Panc1 (cell line): Measurements from ENCODE around the gene NECTIN1. TPM values are rescaled to one million over a fixed set of nuclear protein-coding genes. Genes with fewer than 3 reads are reported as not detected.

Experiments
- ATAC-seq: fragments of 200-7000 bp; cut with Tn5 transposase; 2 replicates; pipeline ENCODE4 v1.9.1; 2020; ENCODE audit warnings: mild to moderate bottlenecking, moderate library complexity
- BruUV-seq: library from RNA; stranded (reverse); fragments of 400-500 nt; replicated peaks from 2 replicates; lab custom pipeline; 2021; lab: Mats Ljungman, UMichigan
- CTCF ChIA-PET: fragments of 300-600 bp; sonication (Branson Sonifier 250); formaldehyde crosslinking; loops from one replicate; lab custom pipeline; 2022; ENCODE audit warnings: antibody characterized with exemption; lab: Charles Lee
- POLR2A ChIA-PET: fragments of 300-600 bp; sonication (Branson Sonifier 250); formaldehyde crosslinking; loops from one replicate; lab custom pipeline; 2022; ENCODE audit warnings: antibody characterized with exemption; lab: Charles Lee
- DNase-seq: peaks from one replicate; pipeline ENCODE4 v3.0.0-alpha.2; 2010; ENCODE audit warnings: low read depth, low spot score
- H3K27ac ChIP-seq: 2 replicates; pipeline ENCODE4 v1.5.1; 2011; ENCODE audit warnings: mild to moderate bottlenecking, low read length, inconsistent platforms
- H3K27me3 ChIP-seq: fragments of 200-500 bp; sonication (Bioruptor generic); 2 replicates; pipeline ENCODE4 v1.6.0; 2014; ENCODE audit warnings: low read length, inconsistent platforms; ENCODE audit not compliant: control insufficient read depth, insufficient read depth
- H3K36me3 ChIP-seq: fragments of 200-500 bp; sonication (Bioruptor generic); 2 replicates; pipeline ENCODE4 v1.5.1; 2014; ENCODE audit warnings: inconsistent platforms, mild to moderate bottlenecking, low read length, moderate library complexity; ENCODE audit not compliant: control insufficient read depth, insufficient read depth
- H3K4me1 ChIP-seq: 2 replicates; pipeline ENCODE4 v1.5.1; 2011; ENCODE audit warnings: inconsistent platforms, mild to moderate bottlenecking, low read length, moderate library complexity; ENCODE audit not compliant: control insufficient read depth, insufficient read depth
- H3K4me3 ChIP-seq, 2 experiments: 2 replicates each; pipeline ENCODE4 v1.5.1; 2011 to 2012; ENCODE audit warnings: low read depth in 2 of 2, low read length in 2 of 2, mild to moderate bottlenecking in 2 of 2, inconsistent platforms in 1 of 2, moderate library complexity in 1 of 2
- H3K9me3 ChIP-seq: fragments of 200-500 bp; sonication (Bioruptor generic); 2 replicates; pipeline ENCODE4 v1.5.1; 2014; ENCODE audit warnings: low read depth, mild to moderate bottlenecking, inconsistent platforms, low read length, moderate library complexity; ENCODE audit not compliant: control insufficient read depth, insufficient read depth
- CTCF ChIP-seq: fragments of 450-650 bp; IDR thresholded peaks from 2 replicates; pipeline ENCODE4 v1.5.1; 2017; ENCODE audit warnings: mild to moderate bottlenecking
- POLR2AphosphoS5 ChIP-seq: IDR thresholded peaks from 2 replicates; pipeline ENCODE4 v1.6.1; 2012; ENCODE audit warnings: mild to moderate bottlenecking, low read depth, low read length, moderate library complexity
- REST ChIP-seq, 2 experiments: IDR thresholded peaks; 2 replicates each; pipeline ENCODE4 v1.6.1; 2011 to 2012; ENCODE audit warnings: low read depth in 2 of 2, control low read depth in 1 of 2, low read length in 1 of 2, mild to moderate bottlenecking in 1 of 2, moderate library complexity in 1 of 2; ENCODE audit not compliant: insufficient read depth in 1 of 2
- SIN3A ChIP-seq: IDR thresholded peaks from 2 replicates; pipeline ENCODE4 v1.6.1; 2012; ENCODE audit warnings: low read depth, mild to moderate bottlenecking, low read length, moderate library complexity, borderline replicate concordance; ENCODE audit not compliant: insufficient read depth
- TCF7L2 ChIP-seq: IDR thresholded peaks from 2 replicates; pipeline ENCODE4 v1.6.1; 2011; ENCODE audit warnings: mild to moderate bottlenecking, low read depth, low read length, inconsistent platforms
- in situ Hi-C: cut with HindIII; loops from 2 replicates; pipeline ENCODE4 v1.10.0; 2016; ENCODE audit warnings: low sequenced_read_pairs, low pct_unique_long_range_greater_than_20kb
- intact Hi-C: fragments of 100-400 bp; cut with micrococcal nuclease; formaldehyde crosslinking; loops from one replicate; pipeline ENCODE4 v1.10.0; 2022; ENCODE audit not compliant: unreplicated experiment
- total RNA-seq: library from RNA; stranded (reverse); gene quantifications from one replicate; pipeline ENCODE4 v1.2.1, GENCODE V29; 2021; ENCODE audit not compliant: unreplicated experiment

The NECTIN1 gene
- total RNA-seq, 1 experiment from 2014 or later = 14.6 TPM

GRCh38 chr11:119726585-119727522 is 2.1 kb downstream of the NECTIN1 start:
- ChIA-PET CTCF (no interaction called here), POLR2A (interaction anchor here (0.6 kb wide), 1 partner anchor 69 kb away, joined by 3 read pairs; no protein-coding TSS in a partner anchor)
- intact Hi-C loops (loop anchor here (10.0 kb wide), 2 partner anchors 242 to 378 kb away; no protein-coding TSS in a partner anchor), in situ Hi-C loops (no loop called here)
- Histone ChIP-seq H3K27ac (no peak overlapping the region), H3K36me3 (no peaks in the 10 kb centered on the region; the same call in 1 of the 2 replicates), H3K4me1 (peaks cover 15% of the 10 kb centered on the region), H3K27me3 (peaks cover 6% of the 10 kb centered on the region), H3K4me3 (peak overlapping the region; percentile 51 to 65; a peak in 3 of 4 replicates), H3K9me3 (no peaks in the 10 kb centered on the region)
- BruUV-seq = no TSS peak
- TF ChIP-seq POLR2AphosphoS5 = no peak
- TF ChIP-seq CTCF = no peak
- no peak for DNase-seq
- ATAC-seq = no peak

- POLR2A ChIA-PET = interaction anchor here (0.6 kb wide), 1 partner anchor 69 kb away, joined by 3 read pairs; no protein-coding TSS in a partner anchor
- DNase-seq = no peak
Measured at GRCh38 chr11:119726150-119726553, 2.8 kb downstream of the NECTIN1 start.

More at GRCh38 chr11:119726150-119726553, 2.8 kb downstream of the NECTIN1 start:
- Histone ChIP-seq H3K27ac (no peak overlapping the region), H3K4me3 (no peak overlapping the region), H3K36me3 (no peaks in the 10 kb centered on the region; the same call in 1 of the 2 replicates), H3K27me3 (peaks cover 6% of the 10 kb centered on the region), H3K9me3 (no peaks in the 10 kb centered on the region), H3K4me1 (peaks cover 15% of the 10 kb centered on the region)
- no peak for ATAC-seq
- CTCF ChIA-PET = no interaction called here
- BruUV-seq = no TSS peak
- in situ Hi-C loops = no loop called here
- intact Hi-C loops = loop anchor here (10.0 kb wide), 2 partner anchors 241 to 379 kb away; no protein-coding TSS in a partner anchor
- TF ChIP-seq SIN3A (no peak), POLR2AphosphoS5 (no peak), CTCF (no peak), TCF7L2 (no peak), REST (IDR thresholded peaks at IDR 0.05; ENCODE audit: insufficient read depth in 1 of 2, low read depth in 2 of 2, low read length in 1 of 2) (no peak)
